A549 (cell line): ENCODE data around the gene CBFA2T2. TPM values are rescaled to one million over a fixed set of nuclear protein-coding genes. Genes with fewer than 3 reads are reported as not detected.

Experiments used
- ATAC-seq, 2 experiments: fragments of 200-7000 bp in 1 of 2; fragments of >200 bp in 1 of 2; cut with Nextera tagmentation in 1 of 2; cut with Tn5 transposase in 1 of 2; 3 replicates each; pipeline versions ENCODE4 v1.8.0 to v1.9.1; 2018 to 2020; ENCODE audit warnings: mild to moderate bottlenecking in 1 of 2, moderate library complexity in 1 of 2
- CTCF ChIA-PET: fragments of 300-600 bp; sonication (Branson Sonifier 250); formaldehyde crosslinking; extraction: SDS; loops from one replicate; lab custom pipeline; 2021; ENCODE audit warnings: antibody characterized with exemption, inconsistent platforms; lab: Yijun Ruan, JAX
- POLR2A ChIA-PET: fragments of 350-600 bp; formaldehyde crosslinking; extraction: SDS; loops from one replicate; lab custom pipeline; 2021; ENCODE audit warnings: antibody characterized with exemption, inconsistent platforms; lab: Yijun Ruan, JAX
- DNase-seq, 2 experiments: peaks; one replicate each; pipeline versions ENCODE4 v3.0.0 to v3.0.0-alpha.2; 2011 to 2016; ENCODE audit warnings: low read depth in 1 of 2, low spot score in 1 of 2
- FAIRE-seq: peaks from 2 replicates; lab custom pipeline; 2011; peaks lifted over from hg19 to GRCh38; lab: Jason Lieb, UNC
- H3K27ac ChIP-seq, 2 experiments: fragments of >200 bp; sonication (Bioruptor Twin); formaldehyde crosslinking; 3 replicates each; pipeline ENCODE4 v1.5.1; 2016 to 2017
- H3K4me1 ChIP-seq: fragments of >200 bp; sonication (Bioruptor Twin); formaldehyde crosslinking; 3 replicates; pipeline ENCODE4 v1.6.1; 2016
- H3K4me2 ChIP-seq: fragments of >200 bp; sonication (Bioruptor Twin); formaldehyde crosslinking; 3 replicates; pipeline ENCODE4 v1.6.1; 2016
- H3K4me3 ChIP-seq: fragments of >200 bp; sonication (Bioruptor Twin); formaldehyde crosslinking; 3 replicates; pipeline ENCODE4 v1.5.1; 2016
- H3K9me3 ChIP-seq: fragments of >200 bp; sonication (Bioruptor Twin); formaldehyde crosslinking; 3 replicates; pipeline ENCODE4 v1.6.1; 2016
- ATOH8 ChIP-seq: fragments of 250-450 bp; sonication (Bioruptor Pico); IDR thresholded peaks from 2 replicates; pipeline ENCODE4 v1.5.0; 2020; ENCODE audit warnings: low read depth, mild to moderate bottlenecking, moderate library complexity
- BHLHE40 ChIP-seq: IDR thresholded peaks from 2 replicates; pipeline ENCODE4 v1.6.1; 2012; ENCODE audit warnings: low read depth, low read length, inconsistent platforms
- CBX8 ChIP-seq: fragments of 200-600 bp; sonication (generic); IDR thresholded peaks from 2 replicates; pipeline ENCODE4 v1.6.1; 2016
- E2F6 ChIP-seq: IDR thresholded peaks from 2 replicates; pipeline ENCODE4 v1.6.1; 2012; ENCODE audit warnings: low read depth, borderline replicate concordance
- EHMT2 ChIP-seq: fragments of 200-600 bp; sonication (generic); IDR thresholded peaks from 2 replicates; pipeline ENCODE4 v1.6.1; 2016; ENCODE audit warnings: antibody characterized with exemption, low read depth, mild to moderate bottlenecking, moderate library complexity
- ESRRA ChIP-seq: fragments of 150-350 bp; IDR thresholded peaks from 2 replicates; pipeline ENCODE4 v1.6.1; 2014; ENCODE audit warnings: mild to moderate bottlenecking, low read length, borderline replicate concordance
- FOSB ChIP-seq: fragments of 250-450 bp; sonication (Bioruptor Pico); IDR thresholded peaks from 2 replicates; pipeline ENCODE4 v1.5.0; 2020; ENCODE audit warnings: mild to moderate bottlenecking, moderate library complexity
- HMGXB4 ChIP-seq: fragments of 250-450 bp; sonication (Bioruptor Pico); IDR thresholded peaks from 2 replicates; pipeline ENCODE4 v1.5.0; 2021; ENCODE audit warnings: mild to moderate bottlenecking, moderate library complexity, borderline replicate concordance
- HOXB13 ChIP-seq: fragments of 250-450 bp; sonication (Bioruptor Pico); IDR thresholded peaks from 2 replicates; pipeline ENCODE4 v1.5.0; 2020; ENCODE audit warnings: low read depth, mild to moderate bottlenecking, moderate library complexity
- KDM1A ChIP-seq: fragments of 200-600 bp; sonication (generic); IDR thresholded peaks from 2 replicates; pipeline ENCODE4 v1.6.1; 2016; ENCODE audit warnings: low read depth, mild to moderate bottlenecking
- MAX ChIP-seq: IDR thresholded peaks from 2 replicates; pipeline ENCODE4 v1.6.1; 2012
- PBX3 ChIP-seq: IDR thresholded peaks from 2 replicates; pipeline ENCODE4 v1.6.1; 2012
- PHF8 ChIP-seq: fragments of 200-600 bp; sonication (generic); IDR thresholded peaks from 2 replicates; pipeline ENCODE4 v1.6.1; 2016; ENCODE audit warnings: low read depth, mild to moderate bottlenecking, antibody characterized with exemption, moderate library complexity, borderline replicate concordance
- POLR2AphosphoS2 ChIP-seq: conservative IDR thresholded peaks from 2 replicates; pipeline ENCODE4 v1.6.1; 2012; ENCODE audit warnings: low read length, improper control_type of control experiment, inconsistent platforms
- RAD21 ChIP-seq, 2 experiments: fragments of >200 bp in 1 of 2; sonication (Bioruptor Twin) in 1 of 2; formaldehyde crosslinking in 1 of 2; IDR thresholded peaks in 1 of 2; conservative IDR thresholded peaks in 1 of 2; 2 replicates in 1 of 2; 3 replicates in 1 of 2; pipeline ENCODE4 v1.6.1; 2012 to 2018; ENCODE audit warnings: inconsistent platforms in 1 of 2
- REST ChIP-seq: fragments of 200-600 bp; sonication (generic); IDR thresholded peaks from 2 replicates; pipeline ENCODE4 v1.6.1; 2016; ENCODE audit warnings: antibody characterized with exemption, mild to moderate bottlenecking, moderate library complexity
- SREBF2 ChIP-seq: fragments of 450-650 bp; IDR thresholded peaks from 2 replicates; pipeline ENCODE4 v1.6.1; 2014; ENCODE audit warnings: mild to moderate bottlenecking, moderate library complexity
- TP53 ChIP-seq: fragments of 250-450 bp; sonication (Bioruptor Pico); IDR thresholded peaks from 2 replicates; pipeline ENCODE4 v1.5.0; 2021; ENCODE audit warnings: mild to moderate bottlenecking, moderate library complexity
- WGBS: methylation state at CpG from one replicate; pipeline ENCODE4 v1.1.6; 2017; ENCODE audit errors: missing lambda C conversion rate; 5-methylcytosine and 5-hydroxymethylcytosine counted together
- polyA plus RNA-seq, 4 experiments: library from polyadenylated mRNA; depleted of rRNA in 3 of 4; stranded (reverse); fragments of >200 nt; fragmentation: RNase III in 1 of 4; extraction: RNeasy Plus Mini Kit Qiagen cat#74134 plus additional on column Dnase treatment in 1 of 4; gene quantifications; 2 replicates in 3 of 4; 3 replicates in 1 of 4; pipeline ENCODE4 v1.2.3, GENCODE V29; 2011 to 2017

Gene CBFA2T2
- polyA plus RNA-seq, 2 of the 4 experiments (the other 2 are of a cell fraction), result 6.8 to 9.4 TPM

- CTCF ChIA-PET, result interaction anchor here (0.9 to 2.6 kb wide), 3 partner anchors 10 to 117 kb away, joined by 3 to 8 read pairs (median 3); no protein-coding TSS in a partner anchor
Measured at GRCh38 chr20:33675136-33675959, 185.5 kb downstream of the CBFA2T2 start.

GRCh38 chr20:33676121-33676520, 186.2 kb downstream of the CBFA2T2 start:
- CTCF ChIA-PET, result interaction anchor here (2.6 kb wide), 1 partner anchor 9 kb away, joined by 8 read pairs; no protein-coding TSS in a partner anchor
- H3K4me3 ChIP-seq, result no peak overlapping the region
- no peak overlapping the region for H3K27ac ChIP-seq
- no peak for TF ChIP-seq RAD21 (conservative IDR thresholded peaks at IDR 0.05 in 1 of 2, IDR thresholded peaks at IDR 0.05 in 1 of 2)
- no peak for TF ChIP-seq PBX3
- no peak for TF ChIP-seq EHMT2
- no peak for TF ChIP-seq BHLHE40
- TF ChIP-seq PHF8, result no peak
- TF ChIP-seq FOSB (CRISPR knock-in tag), result no peak
- TF ChIP-seq E2F6, result no peak
- TF ChIP-seq SREBF2, result no peak
- peaks cover 23% of the 10 kb centered on the region for H3K4me1 ChIP-seq
- no peaks in the 10 kb centered on the region for H3K9me3 ChIP-seq
- DNase-seq (no peak), ATAC-seq (no peak), FAIRE-seq (no peak)
- 92% methylated on average over 11 of the region's 11 CpGs for WGBS
- no peak overlapping the region for H3K4me2 ChIP-seq
- POLR2A ChIA-PET, result no interaction called here

More at GRCh38 chr20:33675136-33675959, 185.5 kb downstream of the CBFA2T2 start:
- TF ChIP-seq TP53, result no peak
- no peak for ATAC-seq
- Histone ChIP-seq H3K27ac (peak overlapping the region; percentile 76 to 94; a peak in 5 of 6 replicates), H3K4me1 (peaks cover 23% of the 10 kb centered on the region), H3K9me3 (no peaks in the 10 kb centered on the region), H3K4me3 (peak overlapping the region; percentile 61; the same call in 1 of the 3 replicates), H3K4me2 (peak overlapping the region; percentile 82)
- 76% methylated on average over 16 of the region's 16 CpGs for WGBS
- DNase-seq, result no peak
- POLR2A ChIA-PET, result interaction anchor here (1.6 kb wide), 1 partner anchor 11 kb away, joined by 5 read pairs; no protein-coding TSS in a partner anchor
- FAIRE-seq, result no peak

- POLR2A ChIA-PET, result no interaction called here
- ATAC-seq, result no peak
- CTCF ChIA-PET, result interaction anchor here (0.6 to 2.6 kb wide), 3 partner anchors 8 to 391 kb away, joined by 3 to 8 read pairs (median 3); no protein-coding TSS in a partner anchor
- H3K9me3 ChIP-seq, result no peaks in the 10 kb centered on the region
- peaks cover 23% of the 10 kb centered on the region for H3K4me1 ChIP-seq
- H3K4me2 ChIP-seq, result no peak overlapping the region
- FAIRE-seq, result no peak
- no peak overlapping the region for H3K27ac ChIP-seq
- no peak for TF ChIP-seq POLR2AphosphoS2
- TF ChIP-seq FOSB (CRISPR knock-in tag), result no peak
- TF ChIP-seq ESRRA, result no peak
- no peak for TF ChIP-seq HOXB13
- TF ChIP-seq REST, result no peak
- TF ChIP-seq HMGXB4 (CRISPR knock-in tag), result no peak
- TF ChIP-seq KDM1A, result no peak
- no peak for TF ChIP-seq BHLHE40
- no peak for TF ChIP-seq CBX8
- TF ChIP-seq MAX, result no peak
- TF ChIP-seq ATOH8 (CRISPR knock-in tag), result no peak
- no peak overlapping the region for H3K4me3 ChIP-seq
- WGBS, result 94% methylated on average over 28 of the region's 31 CpGs
- no peak for DNase-seq
Measured at GRCh38 chr20:33676652-33677645, 187.1 kb downstream of the CBFA2T2 start.
